SHP77 (cell line): ENCODE results near the gene NUMBL.
"Not testable (repeated sequence)": the region's sequence is repeated elsewhere in the genome, so short reads cannot be mapped to it uniquely, and the experiment has no call there.

Source experiments
- DNase-seq, 2 experiments: peaks; one replicate each; lab custom pipeline; 2025; lab: John Stamatoyannopoulos, UW

The NUMBL gene

GRCh38 chr19:40629346-40629745 is 61.1 kb downstream of the NUMBL start:
- no peak for DNase-seq

- no peak for DNase-seq
These were observed 62.8 kb downstream of the NUMBL start for GRCh38 chr19:40627486-40628279.

- no peak for DNase-seq
These were observed 63.5 kb downstream of the NUMBL start for GRCh38 chr19:40626918-40627317.

GRCh38 chr19:40625406-40626120 is 64.9 kb downstream of the NUMBL start:
- DNase-seq, result no peak

- DNase-seq, result not testable (repeated sequence)
These were observed 65.9 kb downstream of the NUMBL start for GRCh38 chr19:40624369-40625153.

GRCh38 chr19:40623403-40624251 is 66.8 kb downstream of the NUMBL start:
- peak in 1 of 2 experiments; percentile 20 for DNase-seq

- DNase-seq, result no peak
These were observed 67.7 kb downstream of the NUMBL start for GRCh38 chr19:40622773-40623075.

- DNase-seq, result no peak
These were observed 68.3 kb downstream of the NUMBL start for GRCh38 chr19:40621966-40622772.

- no peak for DNase-seq
These were observed 69.2 kb downstream of the NUMBL start for GRCh38 chr19:40621283-40621682.

GRCh38 chr19:40620161-40620485 is 70.3 kb downstream of the NUMBL start:
- DNase-seq, result no peak

GRCh38 chr19:40619333-40620160 is 70.9 kb downstream of the NUMBL start:
- DNase-seq, result no peak

- no peak for DNase-seq
These were observed 72.5 kb downstream of the NUMBL start for GRCh38 chr19:40617961-40618360.

GRCh38 chr19:40616941-40617340 is 73.5 kb downstream of the NUMBL start:
- DNase-seq, result no peak

- no peak for DNase-seq
These were observed 74.3 kb downstream of the NUMBL start for GRCh38 chr19:40616178-40616577.
